ENCODE data around the gene SLC19A1.

The SLC19A1 gene

GRCh38 chr21:45488931-45489721 is 53.1 kb downstream of the SLC19A1 start:
- H3K27me3 ChIP-seq (ENCODE audit: insufficient read depth, poor library complexity, severe bottlenecking) = no peaks in the 10 kb centered on the region
- TF ChIP-seq CTCF (IDR thresholded peaks at IDR 0.05; ENCODE audit: insufficient read depth, low read length) (no peak), POLR2AphosphoS5 (IDR thresholded peaks at IDR 0.05; ENCODE audit: low read depth) (no peak), SPI1 (IDR thresholded peaks at IDR 0.05; ENCODE audit: borderline replicate concordance, low read depth) (no peak), GABPA (IDR thresholded peaks at IDR 0.05; ENCODE audit: low read depth) (no peak)
- TF ChIP-seq, protein P1, sequence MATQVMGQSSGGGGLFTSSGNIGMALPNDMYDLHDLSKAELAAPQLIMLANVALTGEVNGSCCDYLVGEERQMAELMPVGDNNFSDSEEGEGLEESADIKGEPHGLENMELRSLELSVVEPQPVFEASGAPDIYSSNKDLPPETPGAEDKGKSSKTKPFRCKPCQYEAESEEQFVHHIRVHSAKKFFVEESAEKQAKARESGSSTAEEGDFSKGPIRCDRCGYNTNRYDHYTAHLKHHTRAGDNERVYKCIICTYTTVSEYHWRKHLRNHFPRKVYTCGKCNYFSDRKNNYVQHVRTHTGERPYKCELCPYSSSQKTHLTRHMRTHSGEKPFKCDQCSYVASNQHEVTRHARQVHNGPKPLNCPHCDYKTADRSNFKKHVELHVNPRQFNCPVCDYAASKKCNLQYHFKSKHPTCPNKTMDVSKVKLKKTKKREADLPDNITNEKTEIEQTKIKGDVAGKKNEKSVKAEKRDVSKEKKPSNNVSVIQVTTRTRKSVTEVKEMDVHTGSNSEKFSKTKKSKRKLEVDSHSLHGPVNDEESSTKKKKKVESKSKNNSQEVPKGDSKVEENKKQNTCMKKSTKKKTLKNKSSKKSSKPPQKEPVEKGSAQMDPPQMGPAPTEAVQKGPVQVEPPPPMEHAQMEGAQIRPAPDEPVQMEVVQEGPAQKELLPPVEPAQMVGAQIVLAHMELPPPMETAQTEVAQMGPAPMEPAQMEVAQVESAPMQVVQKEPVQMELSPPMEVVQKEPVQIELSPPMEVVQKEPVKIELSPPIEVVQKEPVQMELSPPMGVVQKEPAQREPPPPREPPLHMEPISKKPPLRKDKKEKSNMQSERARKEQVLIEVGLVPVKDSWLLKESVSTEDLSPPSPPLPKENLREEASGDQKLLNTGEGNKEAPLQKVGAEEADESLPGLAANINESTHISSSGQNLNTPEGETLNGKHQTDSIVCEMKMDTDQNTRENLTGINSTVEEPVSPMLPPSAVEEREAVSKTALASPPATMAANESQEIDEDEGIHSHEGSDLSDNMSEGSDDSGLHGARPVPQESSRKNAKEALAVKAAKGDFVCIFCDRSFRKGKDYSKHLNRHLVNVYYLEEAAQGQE (IDR thresholded peaks at IDR 0.05; ENCODE audit: insufficient replicate concordance, low read depth) = no peak
- 0 out of 2 replicates have a peak overlapping the region, but pooled peaks have one; percentile 1 for H3K27ac ChIP-seq (replicated peaks)
- no peak for DNase-seq (ENCODE audit: low read depth in 1 of 2, low spot score in 1 of 2)
- H3K4me3 ChIP-seq (replicated peaks; ENCODE audit: insufficient read depth, low read length) = no peak overlapping the region

GRCh38 chr21:45487891-45488600 is 54.2 kb downstream of the SLC19A1 start:
- TF ChIP-seq SPI1 (IDR thresholded peaks at IDR 0.05; ENCODE audit: borderline replicate concordance, low read depth) (no peak), GABPA (IDR thresholded peaks at IDR 0.05; ENCODE audit: low read depth) (no peak), POLR2AphosphoS5 (IDR thresholded peaks at IDR 0.05; ENCODE audit: low read depth) (no peak), CTCF (IDR thresholded peaks at IDR 0.05; ENCODE audit: insufficient read depth, low read length) (no peak)
- TF ChIP-seq, protein P1 (IDR thresholded peaks at IDR 0.05; ENCODE audit: insufficient replicate concordance, low read depth) = no peak
- no peak for DNase-seq (ENCODE audit: low read depth in 1 of 2, low spot score in 1 of 2)
- no peak overlapping the region for H3K27ac ChIP-seq (replicated peaks)
- no peak overlapping the region for H3K4me3 ChIP-seq (replicated peaks; ENCODE audit: insufficient read depth, low read length)
- no peaks in the 10 kb centered on the region for H3K27me3 ChIP-seq (ENCODE audit: insufficient read depth, poor library complexity, severe bottlenecking)

DNA sequence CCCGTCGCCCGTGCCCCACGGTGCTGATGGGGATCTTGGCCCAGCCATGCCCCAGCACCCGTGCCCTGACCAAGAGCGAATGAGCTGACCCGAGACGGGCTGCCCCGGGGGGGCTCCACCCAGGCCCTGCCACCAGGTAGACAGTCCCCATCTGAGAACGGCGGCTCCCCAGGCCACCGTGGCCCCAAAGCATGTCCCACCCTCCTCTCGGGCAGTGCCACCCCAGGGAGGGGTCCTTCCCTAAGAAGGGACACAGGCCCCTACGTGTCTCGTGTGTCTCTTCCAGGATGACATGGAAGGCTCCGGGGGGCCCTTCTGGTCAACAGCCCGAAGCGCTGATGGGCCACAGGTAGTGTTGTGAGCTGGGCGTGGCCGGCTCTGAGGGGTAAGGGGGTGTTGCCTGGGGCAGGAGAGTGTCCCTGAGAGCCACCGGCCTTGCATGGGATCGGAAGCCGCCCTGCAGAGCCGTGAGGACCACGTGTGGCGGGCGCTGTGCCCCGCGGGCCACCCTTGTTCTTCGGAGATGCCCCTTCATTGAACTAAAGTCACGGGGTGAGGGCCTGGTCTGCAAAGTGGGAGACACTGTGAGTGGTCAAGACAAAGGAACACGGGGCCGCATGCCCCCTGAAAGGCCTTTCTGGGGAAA is 55.0 kb downstream of the SLC19A1 start:
- no peak overlapping the region for H3K4me3 ChIP-seq (replicated peaks; ENCODE audit: insufficient read depth, low read length)
- no peak overlapping the region for H3K27ac ChIP-seq (replicated peaks)
- TF ChIP-seq SPI1 (IDR thresholded peaks at IDR 0.05; ENCODE audit: borderline replicate concordance, low read depth) = no peak
- no peak for TF ChIP-seq CTCF (IDR thresholded peaks at IDR 0.05; ENCODE audit: insufficient read depth, low read length)
- no peak for TF ChIP-seq POLR2AphosphoS5 (IDR thresholded peaks at IDR 0.05; ENCODE audit: low read depth)
- no peak for TF ChIP-seq GABPA (IDR thresholded peaks at IDR 0.05; ENCODE audit: low read depth)
- TF ChIP-seq, protein P1 (IDR thresholded peaks at IDR 0.05; ENCODE audit: insufficient replicate concordance, low read depth) = no peak
- no peaks in the 10 kb centered on the region for H3K27me3 ChIP-seq (ENCODE audit: insufficient read depth, poor library complexity, severe bottlenecking)
- no peak for DNase-seq (ENCODE audit: low read depth in 1 of 2, low spot score in 1 of 2)

Measured in HL-60 (cell line).